Erythroblast (primary cell): Measurements from ENCODE around the gene TGM6.

Source experiments
- GATA1 ChIP-seq: IDR thresholded peaks from 2 replicates; pipeline ENCODE4 v1.6.1; 2011; ENCODE audit warnings: low read depth, mild to moderate bottlenecking, control low read depth, low read length, moderate library complexity
- POLR2A ChIP-seq: IDR thresholded peaks from 2 replicates; pipeline ENCODE4 v1.6.1; 2011; ENCODE audit warnings: mild to moderate bottlenecking, low read length

DNA sequence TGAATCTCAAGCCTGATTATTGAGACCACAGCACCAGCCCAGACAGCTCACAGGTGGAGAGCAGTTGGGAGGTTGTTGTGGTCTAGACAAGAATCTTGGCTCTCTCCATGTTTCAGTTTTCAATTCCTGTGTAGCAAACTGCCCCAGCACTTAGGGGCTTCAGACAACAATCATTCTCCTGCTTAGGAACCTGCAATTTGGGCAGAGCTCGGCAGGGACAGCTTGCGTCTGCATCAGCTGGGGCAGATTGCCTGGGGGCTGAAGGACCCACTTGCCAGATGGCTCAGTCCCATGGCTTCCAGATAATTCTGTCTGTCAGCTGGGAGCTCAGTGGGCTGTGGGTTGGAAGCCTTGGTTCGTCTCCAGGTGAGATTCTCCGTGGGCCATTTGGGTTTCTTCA is 6.9 kb downstream of the TGM6 start:
- no peak for TF ChIP-seq POLR2A
- no peak for TF ChIP-seq GATA1
